AG04450 (cell line): ENCODE results near the gene CDC42BPA. TPM values are rescaled to one million over a fixed set of nuclear protein-coding genes. Genes with fewer than 3 reads are reported as not detected.
A peak's percentile ranks its signal among the peaks of the same experiment; 100 is the strongest.
"Not testable (repeated sequence)": the region's sequence is repeated elsewhere in the genome, so short reads cannot be mapped to it uniquely, and the experiment has no call there.

Source experiments
- CTCF ChIA-PET: fragments of 300-600, 350-600 bp; formaldehyde crosslinking; extraction: SDS; loops from one replicate; lab custom pipeline; 2022; ENCODE audit warnings: antibody characterized with exemption, inconsistent platforms; lab: Charles Lee
- POLR2A ChIA-PET: fragments of 350-600 bp; formaldehyde crosslinking; extraction: SDS; loops from one replicate; lab custom pipeline; 2021; ENCODE audit warnings: antibody characterized with exemption, inconsistent platforms; lab: Yijun Ruan, JAX
- DNase-seq: peaks from one replicate; pipeline ENCODE4 v3.0.0-alpha.2; 2011; ENCODE audit warnings: low read depth, low spot score
- H3K27ac ChIP-seq: one replicate; pipeline ENCODE4 v1.5.1; 2012; ENCODE audit warnings: low read depth, low read length, control low read depth
- H3K27me3 ChIP-seq: one replicate; pipeline ENCODE4 v1.6.0; 2012; ENCODE audit warnings: low read length; ENCODE audit not compliant: control insufficient read depth, insufficient read depth
- H3K4me3 ChIP-seq: 2 replicates; pipeline ENCODE4 v1.5.1; 2011; ENCODE audit warnings: mild to moderate bottlenecking, low read depth, low read length, control low read depth
- H3K9me3 ChIP-seq: 2 replicates; pipeline ENCODE4 v1.5.1; 2012; ENCODE audit warnings: low read length; ENCODE audit not compliant: control insufficient read depth, insufficient read depth
- polyA plus RNA-seq: library from polyadenylated mRNA; depleted of rRNA; stranded (reverse); fragments of >200 nt; gene quantifications from 2 replicates; pipeline ENCODE4 v1.2.3, GENCODE V29; 2011
- TF ChIP-seq, protein P1 (sequence below): IDR thresholded peaks from 2 replicates; pipeline ENCODE4 v1.5.1; 2011; ENCODE audit warnings: low read depth, low read length, control low read depth, inconsistent platforms

Gene CDC42BPA
- polyA plus RNA-seq, 1 experiment, result 30.7 TPM

DNA sequence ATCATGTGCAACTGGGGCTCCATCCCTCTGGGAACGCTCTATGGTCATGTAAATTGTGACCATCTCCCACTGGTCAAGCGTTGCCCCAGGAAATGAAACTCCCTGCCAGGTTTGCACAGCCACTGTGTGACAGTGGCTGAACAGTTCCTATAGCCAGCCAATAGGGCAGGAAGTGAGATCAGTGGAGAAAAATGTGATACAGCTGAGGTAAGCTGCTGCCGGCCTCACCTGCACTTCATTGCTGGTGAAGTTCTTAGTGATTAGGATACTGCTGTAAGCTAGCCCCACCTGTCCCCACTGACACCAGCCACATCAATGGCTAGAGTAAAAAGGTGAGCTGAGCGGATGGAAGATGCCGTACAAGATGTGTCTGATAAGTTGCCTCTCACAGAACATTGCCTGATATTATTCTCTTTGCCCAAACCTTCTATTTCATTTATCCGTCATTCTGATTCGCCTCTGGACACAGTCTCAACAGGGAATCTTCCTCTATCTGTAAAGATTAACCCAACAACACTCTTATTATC is 38.4 kb upstream of the CDC42BPA start:
- POLR2A ChIA-PET, result interaction anchor here (1.8 kb wide), 1 partner anchor 13 kb away, joined by 9 read pairs; no protein-coding TSS in a partner anchor
- CTCF ChIA-PET, result no interaction called here
- H3K4me3 ChIP-seq, result no peak overlapping the region
- no peak for DNase-seq
- H3K27me3 ChIP-seq, result no peaks in the 10 kb centered on the region
- no peaks in the 10 kb centered on the region for H3K9me3 ChIP-seq
- H3K27ac ChIP-seq, result peak overlapping the region; percentile 31
- TF ChIP-seq, protein P1, sequence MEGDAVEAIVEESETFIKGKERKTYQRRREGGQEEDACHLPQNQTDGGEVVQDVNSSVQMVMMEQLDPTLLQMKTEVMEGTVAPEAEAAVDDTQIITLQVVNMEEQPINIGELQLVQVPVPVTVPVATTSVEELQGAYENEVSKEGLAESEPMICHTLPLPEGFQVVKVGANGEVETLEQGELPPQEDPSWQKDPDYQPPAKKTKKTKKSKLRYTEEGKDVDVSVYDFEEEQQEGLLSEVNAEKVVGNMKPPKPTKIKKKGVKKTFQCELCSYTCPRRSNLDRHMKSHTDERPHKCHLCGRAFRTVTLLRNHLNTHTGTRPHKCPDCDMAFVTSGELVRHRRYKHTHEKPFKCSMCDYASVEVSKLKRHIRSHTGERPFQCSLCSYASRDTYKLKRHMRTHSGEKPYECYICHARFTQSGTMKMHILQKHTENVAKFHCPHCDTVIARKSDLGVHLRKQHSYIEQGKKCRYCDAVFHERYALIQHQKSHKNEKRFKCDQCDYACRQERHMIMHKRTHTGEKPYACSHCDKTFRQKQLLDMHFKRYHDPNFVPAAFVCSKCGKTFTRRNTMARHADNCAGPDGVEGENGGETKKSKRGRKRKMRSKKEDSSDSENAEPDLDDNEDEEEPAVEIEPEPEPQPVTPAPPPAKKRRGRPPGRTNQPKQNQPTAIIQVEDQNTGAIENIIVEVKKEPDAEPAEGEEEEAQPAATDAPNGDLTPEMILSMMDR, result no peak

DNA sequence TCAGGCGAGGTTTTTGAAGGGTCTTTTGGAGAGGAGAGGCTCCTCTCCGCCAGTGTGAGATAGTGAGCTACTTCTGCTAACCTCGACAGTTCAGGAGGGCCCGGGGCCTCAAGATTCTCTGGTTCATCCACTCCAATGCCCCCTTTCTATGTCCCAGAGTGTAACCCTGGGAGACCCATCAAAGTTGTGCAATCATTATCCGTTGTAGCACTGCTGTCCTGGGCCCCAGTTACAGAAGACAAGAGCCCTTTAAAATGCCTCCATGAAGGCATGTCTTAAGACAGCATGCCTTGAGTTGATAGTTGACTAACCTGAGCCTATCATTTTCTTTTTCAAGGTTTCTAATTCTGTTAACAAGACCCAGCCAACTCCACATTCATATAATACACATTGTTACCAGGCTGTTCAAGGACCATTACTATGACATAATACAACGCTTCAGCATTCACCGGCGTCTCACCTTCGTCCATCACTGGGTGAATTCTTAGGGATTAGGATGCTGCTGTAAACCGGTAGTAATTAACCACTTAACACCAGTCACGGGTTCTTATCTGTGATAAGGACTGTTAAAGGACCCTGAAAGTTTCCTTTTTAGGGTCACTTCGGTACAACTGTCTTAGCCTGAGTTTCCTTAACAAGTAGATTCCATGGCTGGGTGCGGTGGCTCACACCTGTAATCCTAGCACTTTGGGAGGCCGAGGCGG is 37.4 kb upstream of the CDC42BPA start:
- Histone ChIP-seq H3K27me3 (no peaks in the 10 kb centered on the region), H3K27ac (no peak overlapping the region), H3K4me3 (no peak overlapping the region), H3K9me3 (no peaks in the 10 kb centered on the region)
- DNase-seq, result no peak
- CTCF ChIA-PET, result no interaction called here
- POLR2A ChIA-PET, result no interaction called here
- TF ChIP-seq, protein P1, result no peak

DNA sequence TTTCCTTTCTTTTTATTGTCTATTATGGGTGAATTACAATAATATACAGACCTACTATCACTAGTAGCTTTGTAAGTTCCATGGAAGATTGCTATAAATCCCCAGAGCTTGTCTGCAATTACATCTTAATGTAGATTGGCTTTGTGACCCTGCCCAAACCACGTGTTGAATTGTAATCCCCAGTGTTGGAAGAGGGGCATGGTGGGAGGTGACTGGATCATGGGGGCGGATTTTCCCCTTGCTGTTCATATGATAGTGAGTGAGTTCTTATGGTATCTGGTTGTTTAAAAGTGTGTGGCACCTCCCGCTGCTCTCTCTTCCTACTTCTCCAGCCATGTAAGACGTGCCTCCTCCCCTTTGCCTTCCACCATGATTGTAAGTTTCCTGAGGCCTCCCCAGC is 34.9 kb upstream of the CDC42BPA start:
- ChIA-PET CTCF (no interaction called here), POLR2A (no interaction called here)
- no peak for DNase-seq
- Histone ChIP-seq H3K4me3 (no peak overlapping the region), H3K9me3 (no peaks in the 10 kb centered on the region), H3K27me3 (no peaks in the 10 kb centered on the region), H3K27ac (no peak overlapping the region)
- TF ChIP-seq, protein P1, result no peak

DNA sequence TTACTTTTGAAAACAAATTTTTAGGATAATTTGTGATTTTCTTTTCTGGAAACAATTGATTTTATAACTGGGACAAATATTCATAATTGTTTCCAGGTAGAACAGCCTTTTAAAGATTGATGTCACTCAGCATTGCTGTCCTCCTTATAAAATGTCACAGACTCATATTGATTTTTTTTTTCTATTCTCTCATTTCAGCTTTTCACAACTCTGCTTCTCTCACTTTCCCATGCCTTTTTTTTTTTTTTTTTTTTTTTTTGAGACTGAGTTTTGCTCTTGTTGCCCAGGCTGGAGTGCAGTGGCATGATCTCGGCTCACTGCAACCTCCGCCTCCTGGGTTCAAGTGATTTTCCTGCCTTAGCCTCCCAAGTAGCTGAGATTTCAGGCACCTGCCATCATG is 33.9 kb upstream of the CDC42BPA start:
- DNase-seq, H3K9me3 ChIP-seq, H3K27ac ChIP-seq, H3K4me3 ChIP-seq, H3K27me3 ChIP-seq: not testable (repeated sequence)
- POLR2A ChIA-PET, result interaction anchor here (0.7 kb wide), 1 partner anchor 423 kb away, joined by 8 read pairs; no protein-coding TSS in a partner anchor
- CTCF ChIA-PET, result interaction anchor here (0.7 kb wide), 1 partner anchor 71 kb away, joined by 7 read pairs; no protein-coding TSS in a partner anchor

DNA sequence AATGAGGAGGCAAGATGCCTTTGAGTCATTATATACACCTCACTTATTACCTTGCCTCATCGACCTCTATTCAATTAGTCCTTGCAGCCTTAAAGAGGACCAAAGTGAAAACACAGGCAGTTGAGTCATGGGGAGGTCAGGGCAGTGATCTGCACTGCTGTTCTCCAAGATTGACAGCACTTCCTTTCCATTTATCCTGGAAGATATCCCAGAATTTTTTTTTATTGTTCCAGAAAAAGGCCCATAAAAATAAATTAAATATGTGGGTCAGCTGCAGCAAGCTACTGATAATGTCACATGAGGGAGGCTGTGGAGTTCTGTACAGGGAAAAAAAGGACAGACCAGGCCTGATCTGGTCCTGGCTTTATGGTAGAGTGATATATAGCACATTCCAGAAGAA is 33.2 kb upstream of the CDC42BPA start:
- TF ChIP-seq, protein P1, result no peak
- Histone ChIP-seq H3K27ac (no peak overlapping the region), H3K27me3 (no peaks in the 10 kb centered on the region), H3K4me3 (no peak overlapping the region), H3K9me3 (no peaks in the 10 kb centered on the region)
- CTCF ChIA-PET, result no interaction called here
- no peak for DNase-seq
- POLR2A ChIA-PET, result no interaction called here
